GM19455 (cell line): Measurements from ENCODE around the gene TTC3.

Experiments used
- ATAC-seq: cut with Tn5 transposase; IDR thresholded peaks from one replicate; pipeline ENCODE4 v1.9.1; 2021; ENCODE audit not compliant: unreplicated experiment

The TTC3 gene

DNA sequence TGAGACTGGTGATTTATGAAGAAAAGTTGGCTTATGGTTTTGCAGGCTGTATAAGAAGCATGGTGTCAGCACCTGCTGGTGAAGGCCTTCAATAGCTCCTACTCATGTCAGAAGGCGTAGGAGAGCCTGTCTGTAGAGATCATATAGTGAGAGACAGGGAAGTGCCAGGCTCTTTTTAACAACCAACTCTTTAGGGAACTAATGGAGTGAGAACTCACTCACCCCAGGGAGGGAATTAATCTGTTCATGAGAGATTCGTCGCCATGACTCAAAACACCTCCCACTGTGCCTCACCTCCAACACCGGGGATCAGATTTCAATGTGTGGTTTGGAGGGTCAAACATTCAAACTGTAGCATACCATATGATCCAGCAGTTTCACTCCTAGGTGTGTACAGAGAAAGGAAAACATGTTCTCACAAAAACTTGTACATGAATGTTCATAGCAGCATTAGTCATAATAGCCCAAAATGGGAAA is 72.6 kb downstream of the TTC3 start:
- ATAC-seq, result no peak

DNA sequence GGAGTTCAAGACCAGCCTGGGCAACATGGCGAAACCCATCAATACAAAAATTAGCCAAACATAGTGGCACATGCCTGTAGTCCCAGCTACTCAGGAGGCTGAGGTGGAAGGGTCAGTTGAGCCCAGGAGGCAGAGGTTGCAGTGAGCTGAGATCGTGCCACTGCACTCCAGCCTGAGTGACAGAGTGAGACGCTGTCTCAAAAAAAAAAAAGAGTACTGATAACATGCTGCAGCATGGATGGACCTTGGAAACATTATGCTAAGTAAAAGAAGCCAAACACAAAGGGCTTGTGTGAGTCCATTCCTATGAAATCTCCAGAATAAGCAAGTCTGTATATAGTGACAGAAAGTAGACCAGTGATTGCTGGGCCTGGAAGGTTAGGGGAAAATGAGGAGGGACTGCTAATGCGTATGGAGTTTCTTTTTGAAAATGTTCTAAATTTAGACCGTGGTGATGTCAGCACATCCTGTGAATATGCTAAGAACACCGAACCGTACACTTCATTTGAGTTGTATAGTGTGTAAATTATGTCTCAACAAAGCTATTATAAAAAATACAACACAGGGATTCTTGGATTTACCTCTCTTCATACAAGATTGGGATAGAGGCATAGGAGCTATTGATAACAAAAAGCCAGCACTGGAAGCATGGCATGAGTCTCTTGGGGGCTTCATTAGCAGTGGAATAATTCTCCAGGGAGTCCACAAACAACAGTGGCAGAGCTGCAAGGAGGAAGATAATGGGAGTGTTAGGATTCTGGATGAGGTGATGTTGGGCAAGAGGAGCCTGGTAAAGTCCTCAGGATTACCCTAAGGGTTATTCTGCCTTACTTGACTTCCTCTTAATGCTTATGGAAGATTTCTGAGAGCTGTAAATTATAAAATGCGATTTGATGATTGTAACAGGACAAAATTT is 73.5 kb downstream of the TTC3 start:
- no peak for ATAC-seq

DNA sequence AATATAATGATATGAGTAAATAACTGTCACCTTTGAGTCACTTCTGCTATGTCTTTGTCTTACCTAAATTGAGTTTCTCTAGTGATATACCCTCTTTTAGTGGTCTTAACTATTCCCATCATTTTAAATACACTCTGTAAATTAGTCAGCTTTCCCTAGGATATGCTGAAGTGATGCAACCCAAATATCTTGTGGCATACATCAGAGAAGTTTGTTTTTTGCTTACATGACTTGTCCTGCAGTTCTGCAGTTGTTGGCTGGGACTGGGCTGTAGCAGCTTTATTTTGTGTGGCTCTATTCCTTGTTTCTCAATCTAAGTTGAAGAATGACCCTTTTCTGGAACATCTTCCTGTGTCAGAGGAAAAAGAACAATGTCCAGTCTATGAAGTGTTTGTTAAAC is 76.4 kb downstream of the TTC3 start:
- no peak for ATAC-seq

DNA sequence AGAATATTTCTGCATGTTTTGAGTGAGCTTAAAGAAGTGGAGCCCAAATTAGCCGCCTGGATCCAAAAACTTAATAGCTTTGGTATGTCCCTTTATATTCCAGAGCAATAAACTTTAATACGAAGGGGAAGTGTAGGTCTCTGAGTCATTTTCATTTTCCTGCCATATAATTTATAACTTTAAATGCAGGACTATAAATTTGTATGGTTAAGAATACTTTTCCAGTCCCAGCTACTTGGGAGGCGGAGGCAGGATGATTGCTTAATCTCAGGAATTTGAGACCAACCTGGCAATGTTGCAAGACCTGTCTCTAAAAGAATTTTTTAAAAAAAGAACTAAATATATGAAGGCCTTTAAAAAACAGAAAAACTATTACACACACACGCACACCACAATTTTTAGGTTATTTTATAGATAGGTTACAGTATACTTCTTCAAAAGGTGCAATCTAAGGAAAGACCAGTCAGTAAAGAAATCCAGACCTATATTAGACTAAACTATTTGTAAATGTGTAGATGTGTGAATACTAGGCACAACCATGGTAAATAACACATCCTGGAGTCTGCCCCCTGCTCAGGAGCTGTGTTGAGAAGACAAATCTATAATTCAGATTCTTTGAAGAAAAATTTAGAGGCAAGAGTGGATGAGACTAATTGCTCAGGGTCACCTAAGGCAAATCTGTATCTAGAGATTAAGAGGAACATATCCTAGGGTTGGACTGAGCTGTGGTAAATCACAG is 80.3 kb downstream of the TTC3 start:
- ATAC-seq, result no peak

DNA sequence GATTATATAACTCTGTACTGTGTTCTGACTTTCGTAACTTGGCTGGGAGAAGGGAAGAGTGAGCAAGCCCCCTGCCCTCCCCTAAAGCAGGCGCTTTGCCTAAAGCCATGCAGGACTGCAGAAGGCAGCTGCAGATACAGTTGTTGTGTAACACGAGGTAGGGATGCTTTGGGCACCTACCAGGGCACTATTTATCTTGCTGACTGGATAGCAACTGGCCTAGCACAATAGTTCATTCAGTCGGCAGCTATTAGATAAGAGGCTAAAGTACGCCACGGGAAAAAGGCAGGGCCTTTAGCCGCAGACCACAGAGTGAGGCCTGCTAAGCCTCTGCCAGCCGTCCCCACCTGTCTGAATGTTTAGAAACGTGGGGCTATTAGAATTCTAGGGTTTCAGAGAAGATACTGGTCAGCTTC is 80.9 kb downstream of the TTC3 start:
- ATAC-seq, result no peak

DNA sequence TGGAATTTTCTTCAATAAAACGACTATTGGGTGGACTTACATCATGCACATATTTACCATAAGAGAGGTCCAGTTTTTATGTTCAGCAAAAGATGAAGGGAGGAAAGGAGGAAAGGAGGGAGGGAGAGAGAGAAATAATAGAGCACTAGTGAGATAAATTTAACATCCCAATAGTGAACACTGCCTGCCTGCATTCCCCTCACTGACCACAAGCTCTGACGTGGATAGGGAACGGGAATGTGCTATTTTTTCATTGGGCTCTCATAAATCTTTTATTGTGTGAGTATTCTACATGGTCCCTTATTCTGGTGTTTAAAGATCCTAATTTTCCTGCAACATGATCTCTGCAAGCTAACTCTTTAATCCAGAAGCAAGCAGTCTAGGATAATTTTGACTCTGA is 82.1 kb downstream of the TTC3 start:
- ATAC-seq, result no peak

DNA sequence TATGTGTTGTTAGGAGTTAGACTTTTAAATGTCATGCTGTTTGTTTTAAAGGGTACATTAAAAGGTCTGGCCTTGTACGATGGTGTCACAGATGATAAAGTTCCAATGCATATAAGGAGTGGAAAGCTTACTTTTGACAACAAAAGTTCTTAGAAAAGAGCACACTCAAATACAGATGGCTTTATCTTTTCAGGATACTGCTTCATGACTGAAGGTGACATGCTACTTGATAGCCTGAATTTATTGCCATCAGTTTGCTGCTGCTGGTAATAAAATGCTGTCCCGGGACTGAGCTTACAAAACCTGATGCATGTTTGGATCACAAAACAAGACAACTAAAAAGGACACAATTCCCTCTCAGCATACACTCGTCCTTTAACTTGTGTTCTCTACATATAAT is 84.9 kb downstream of the TTC3 start:
- ATAC-seq, result no peak

DNA sequence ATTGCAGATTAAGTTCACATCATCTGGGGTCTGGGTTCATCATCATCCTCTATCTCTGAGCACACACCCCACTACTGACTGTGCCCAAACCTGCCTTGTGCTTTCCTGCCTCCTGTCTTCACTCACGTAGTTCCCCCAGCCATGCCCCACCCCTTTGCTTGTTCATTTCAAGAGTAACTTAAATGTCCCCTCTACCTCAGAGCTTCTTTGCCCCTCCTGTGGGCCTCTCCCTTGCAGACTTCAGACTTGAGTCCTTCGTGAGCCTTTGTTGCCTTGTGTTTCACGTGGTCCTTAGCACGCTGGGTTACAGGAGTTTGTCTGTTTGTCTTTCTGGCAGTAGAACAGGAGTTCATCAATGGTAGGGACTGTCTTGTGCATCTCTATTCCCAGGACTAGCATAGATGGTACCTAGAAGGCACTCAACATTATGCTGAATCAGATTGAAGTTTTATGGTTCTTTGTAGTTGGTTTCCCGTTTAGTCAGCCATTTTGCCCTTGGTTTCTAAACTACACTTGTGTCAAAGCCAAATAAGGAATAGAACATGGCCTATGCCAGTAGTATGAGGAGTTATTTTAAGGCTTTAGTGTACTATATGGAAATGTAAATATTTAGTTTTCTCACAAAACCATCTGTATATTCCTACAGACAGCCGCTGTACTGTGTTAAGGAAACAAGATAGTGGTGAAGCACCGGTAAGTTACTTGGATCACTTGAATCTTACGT is 86.2 kb downstream of the TTC3 start:
- no peak for ATAC-seq

DNA sequence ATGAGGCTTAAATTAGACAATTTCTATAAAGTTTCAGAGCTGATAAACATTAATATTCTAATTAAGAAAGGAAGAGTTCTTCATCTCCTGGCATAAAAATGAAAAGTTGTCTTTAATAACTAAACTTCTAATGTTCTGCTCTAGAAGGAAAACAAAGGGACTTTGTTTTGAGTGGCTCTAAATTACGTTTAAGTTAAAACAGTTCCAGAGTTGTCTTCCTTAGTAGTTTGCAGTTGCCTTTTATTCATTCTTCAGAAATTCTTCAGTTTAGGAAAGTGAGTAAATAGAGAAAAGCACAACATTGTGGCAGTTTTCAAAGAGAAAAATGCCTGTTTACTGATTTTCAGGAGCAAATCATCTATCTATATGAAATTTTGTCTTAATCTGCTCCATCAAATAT is 86.9 kb downstream of the TTC3 start:
- no peak for ATAC-seq

DNA sequence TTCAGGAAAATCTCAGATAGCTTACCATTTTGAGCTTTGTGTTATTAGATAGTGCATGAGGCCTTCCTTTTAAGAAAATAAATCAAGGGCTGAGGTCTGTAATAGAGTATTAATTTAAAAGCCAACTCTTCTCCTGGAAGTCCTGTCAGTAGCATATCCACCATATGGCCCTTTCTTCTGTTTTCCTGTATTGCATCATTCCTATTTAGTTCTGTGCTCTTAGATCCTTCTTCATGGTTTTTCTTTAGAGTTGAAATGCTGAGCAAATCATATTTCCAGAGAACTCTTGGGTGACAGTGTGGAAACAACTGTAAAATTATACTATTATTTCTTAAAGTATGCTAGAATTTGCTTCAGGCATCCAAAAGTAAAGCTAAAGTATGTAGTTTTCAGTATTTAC is 91.7 kb downstream of the TTC3 start:
- ATAC-seq, result no peak

DNA sequence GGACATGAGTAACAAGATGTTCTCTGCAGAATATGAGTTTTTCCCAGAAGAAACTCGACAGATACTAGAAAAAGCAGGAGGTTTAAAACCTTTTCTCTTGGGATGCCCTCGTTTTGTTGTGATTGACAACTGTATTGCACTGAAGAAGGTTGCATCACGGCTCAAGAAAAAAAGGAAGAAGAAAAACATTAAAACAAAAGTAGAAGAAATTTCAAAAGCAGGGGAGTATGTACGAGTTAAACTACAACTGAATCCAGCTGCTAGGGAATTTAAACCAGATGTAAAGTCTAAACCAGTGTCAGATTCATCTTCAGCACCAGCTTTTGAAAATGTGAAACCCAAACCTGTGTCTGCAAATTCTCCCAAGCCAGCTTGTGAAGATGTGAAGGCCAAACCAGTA is 92.5 kb downstream of the TTC3 start:
- ATAC-seq, result no peak

DNA sequence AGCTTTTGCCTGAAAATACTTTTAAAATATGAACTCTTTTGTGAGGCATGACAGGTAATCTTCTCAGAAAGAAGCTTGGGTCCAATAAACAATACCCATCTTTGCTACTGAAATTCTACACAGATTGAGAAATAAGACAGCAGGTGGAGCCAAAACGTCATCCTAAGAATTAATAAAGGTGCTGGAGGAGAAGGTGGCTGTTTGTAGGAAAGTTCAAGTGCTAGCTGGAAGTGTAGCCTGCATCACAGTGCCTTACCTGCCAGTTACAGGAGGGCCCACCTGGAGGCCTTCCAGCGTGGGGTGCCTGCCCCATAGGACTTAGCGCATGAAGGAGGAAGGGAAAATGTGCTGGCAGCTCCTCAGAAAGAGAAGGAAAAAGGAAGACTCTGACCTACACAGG is 93.7 kb downstream of the TTC3 start:
- no peak for ATAC-seq

DNA sequence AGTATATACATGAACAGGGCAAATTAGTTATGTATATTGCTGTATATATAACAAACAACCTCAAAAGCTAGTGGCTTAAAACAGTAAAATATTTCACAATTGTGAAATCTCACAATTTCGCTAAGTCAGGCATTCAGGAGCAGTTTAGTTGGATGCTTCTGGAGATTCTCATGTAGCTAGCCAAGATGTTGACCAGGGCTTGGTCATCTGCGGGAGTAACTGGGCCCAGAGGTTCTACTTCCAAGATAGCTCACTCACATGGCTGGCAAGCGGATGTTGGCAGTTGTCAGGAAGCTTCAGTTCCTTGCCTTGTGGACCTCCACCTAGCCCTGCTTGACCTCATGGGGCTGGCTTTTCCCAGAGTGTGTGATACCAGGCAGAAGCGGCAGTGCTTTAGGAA is 95.6 kb downstream of the TTC3 start:
- ATAC-seq, result no peak

DNA sequence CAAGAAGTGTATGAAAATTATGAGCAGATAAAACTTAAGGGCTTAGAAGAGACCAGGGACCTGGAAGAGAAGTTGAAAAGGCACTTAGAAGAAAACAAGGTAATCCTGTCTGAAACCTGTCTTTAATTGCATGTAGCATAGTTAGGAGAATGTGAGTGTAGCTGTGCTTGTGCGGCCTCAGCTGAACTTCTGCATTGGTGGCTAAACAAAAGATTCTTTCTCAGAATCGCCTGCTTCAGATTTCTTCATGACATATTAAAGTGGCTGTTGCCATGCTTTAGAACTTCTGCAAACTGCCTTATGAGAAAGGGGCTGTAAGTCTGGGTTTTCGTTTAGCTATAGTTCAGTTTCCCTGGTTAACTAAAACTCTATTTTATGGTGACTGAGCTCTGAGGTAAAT is 99.6 kb downstream of the TTC3 start:
- ATAC-seq, result no peak

DNA sequence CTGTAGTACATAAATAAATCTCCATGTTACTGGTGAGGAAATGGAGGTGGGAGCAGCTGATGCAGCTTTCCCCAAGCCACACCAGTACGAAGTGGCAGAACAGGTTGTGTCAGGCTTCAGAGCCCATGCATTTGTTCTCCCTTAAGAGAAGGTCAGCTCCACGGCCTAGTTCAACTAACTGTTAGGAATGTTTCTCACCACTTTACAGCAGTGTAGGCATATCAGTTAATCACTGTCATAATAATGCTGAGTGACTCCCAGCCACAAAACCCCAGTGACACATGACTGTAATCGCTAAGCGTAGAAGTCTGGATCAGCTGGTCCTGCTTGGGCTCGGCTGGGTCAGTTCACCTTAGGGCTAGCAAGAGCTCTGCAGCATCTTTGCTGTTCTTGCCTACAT is 103.7 kb downstream of the TTC3 start:
- no peak for ATAC-seq

DNA sequence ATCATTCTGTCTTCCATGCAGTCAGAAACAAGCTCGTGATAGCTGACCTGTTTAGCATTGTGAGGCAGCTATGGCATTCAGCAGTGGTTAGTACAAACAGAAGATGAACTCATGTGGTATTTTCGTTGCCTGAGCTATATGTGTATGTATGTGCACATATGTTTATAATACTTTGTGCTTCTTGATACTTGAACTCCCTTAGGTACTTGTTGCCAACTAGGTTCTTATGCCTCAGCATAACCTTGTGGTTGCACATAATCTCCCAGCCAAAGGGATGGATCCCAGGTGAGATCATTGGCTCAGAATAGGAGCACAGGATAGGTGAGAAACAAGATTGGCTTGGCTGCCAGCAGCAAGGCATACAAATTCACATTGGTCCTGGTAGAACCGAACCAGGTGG is 108.0 kb downstream of the TTC3 start:
- no peak for ATAC-seq

DNA sequence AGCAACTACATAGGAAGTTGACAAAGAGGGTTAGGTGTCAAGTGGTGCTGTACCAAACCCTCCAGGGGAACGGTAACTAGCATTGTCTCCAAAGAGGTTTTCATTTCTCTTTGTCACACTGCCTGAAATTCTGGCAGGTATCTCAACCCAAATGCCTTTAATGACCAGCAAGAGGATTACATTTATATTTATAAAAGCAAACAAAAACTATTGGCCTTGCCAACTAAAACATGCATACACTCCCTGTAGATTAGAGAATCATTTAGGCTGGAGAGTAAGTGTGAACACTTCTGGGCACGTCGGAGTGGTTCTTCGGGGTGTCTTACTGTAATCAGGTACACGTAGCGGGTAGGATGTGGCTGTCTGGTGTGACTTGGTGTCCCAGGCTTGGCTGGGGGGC is 109.2 kb downstream of the TTC3 start:
- no peak for ATAC-seq

DNA sequence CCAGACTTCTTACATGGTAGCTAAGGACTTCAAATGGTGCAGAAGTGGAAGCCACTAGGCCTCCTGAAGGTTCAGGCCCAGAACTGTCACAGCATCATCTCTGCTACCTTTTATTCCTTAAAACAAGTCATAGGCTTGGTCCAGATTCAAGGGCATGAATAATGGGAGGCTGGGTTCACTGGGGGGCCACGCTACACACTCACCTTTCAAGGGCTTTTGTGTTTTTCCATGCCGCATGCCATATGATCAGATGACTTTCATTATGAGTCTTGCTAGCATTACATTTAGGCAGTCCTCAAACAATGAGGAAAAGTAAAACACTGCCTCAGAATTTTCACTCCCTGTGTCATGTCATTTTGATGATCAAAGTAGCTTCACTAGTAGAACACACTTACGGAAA is 110.7 kb downstream of the TTC3 start:
- ATAC-seq, result no peak

DNA sequence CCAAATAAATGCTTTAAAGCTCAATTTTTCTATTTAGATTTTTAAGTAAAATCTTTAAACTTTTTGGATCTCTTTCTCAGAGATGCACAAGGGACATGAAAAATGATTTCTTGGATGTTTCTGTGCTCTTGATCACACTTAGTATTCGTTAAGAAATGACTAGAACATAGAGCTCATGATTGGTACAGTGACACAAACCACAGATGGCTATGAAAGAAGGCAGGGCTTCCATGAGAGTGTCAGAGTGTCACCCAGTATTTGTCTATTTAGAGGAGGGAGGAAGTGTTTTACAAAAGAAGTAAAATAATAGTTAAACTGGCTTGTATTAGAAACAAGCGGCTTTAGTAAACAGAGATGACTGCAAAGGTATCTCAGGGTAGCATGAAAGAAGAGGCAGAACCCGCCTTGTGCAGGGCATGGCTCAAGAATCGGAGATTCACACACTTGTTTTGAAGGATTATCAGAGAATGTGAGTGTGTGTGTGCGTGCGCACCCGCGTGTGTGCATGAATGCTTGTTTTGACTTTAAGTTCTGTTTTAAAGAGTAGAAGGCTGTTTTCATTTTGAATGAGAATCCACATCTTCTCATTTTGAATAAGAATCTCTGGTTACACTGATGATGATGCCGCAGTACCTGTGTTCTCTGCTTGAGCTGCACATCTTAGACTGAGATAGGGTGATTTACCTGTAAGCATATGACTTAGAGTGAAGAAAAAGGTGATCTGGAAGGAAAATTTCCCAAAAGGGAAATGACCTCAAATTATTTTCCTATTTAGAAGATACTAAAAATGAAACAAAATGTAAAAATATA is 111.9 kb downstream of the TTC3 start:
- no peak for ATAC-seq

DNA sequence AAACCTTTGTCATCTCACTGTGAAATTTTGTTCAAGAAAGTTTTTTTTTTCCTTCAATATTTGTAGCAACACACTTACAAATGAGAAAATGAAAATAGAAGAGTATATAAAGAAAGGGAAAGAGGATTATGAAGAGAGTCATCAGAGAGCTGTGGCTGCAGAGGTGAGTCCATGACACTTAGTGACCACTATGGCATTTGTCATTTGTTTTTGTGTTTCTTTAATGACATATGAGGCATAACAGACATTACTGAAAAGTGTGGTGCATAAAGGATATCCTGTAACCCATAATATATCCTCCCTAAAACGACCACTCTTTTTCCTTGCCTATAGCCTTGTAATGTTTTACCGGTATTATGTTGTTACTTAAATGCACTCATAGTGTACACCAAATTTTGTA is 113.9 kb downstream of the TTC3 start:
- no peak for ATAC-seq

DNA sequence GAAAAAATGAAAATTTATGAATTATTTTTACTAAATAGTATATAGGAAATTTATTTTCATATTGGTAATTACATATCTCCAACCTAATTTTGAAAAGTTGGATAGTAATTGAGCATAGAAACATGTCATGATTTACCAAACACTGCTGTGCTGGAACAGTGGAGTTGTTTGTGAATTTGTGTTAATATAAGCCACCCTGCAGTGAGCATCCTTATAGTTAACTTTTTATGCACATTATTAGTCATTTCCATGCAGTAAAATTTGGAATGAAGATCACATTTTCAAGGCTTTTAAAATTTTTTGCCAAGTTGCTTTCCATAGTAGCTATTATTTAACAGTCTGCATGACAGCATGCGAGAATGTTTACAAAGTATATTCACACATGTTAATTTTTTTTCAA is 115.8 kb downstream of the TTC3 start:
- no peak for ATAC-seq
